Left lobe of liver (tissue), 2 donors: ENCODE data around the gene HDGFL2. TPM values are rescaled to one million over a fixed set of nuclear protein-coding genes. Genes with fewer than 3 reads are reported as not detected.
A peak's percentile ranks its signal among the peaks of the same experiment; 100 is the strongest.
"Not testable (repeated sequence)": the region's sequence is repeated elsewhere in the genome, so short reads cannot be mapped to it uniquely, and the experiment has no call there.

Experiments used
- ATAC-seq: fragments of 200-7000 bp; cut with Tn5 transposase; one replicate; pipeline ENCODE4 v1.9.1; 2020; ENCODE audit warnings: mild to moderate bottlenecking, moderate library complexity
- DNase-seq: peaks from one replicate; pipeline ENCODE4 v3.0.0-alpha.2; 2020; ENCODE audit warnings: low spot score
- total RNA-seq: library from RNA; stranded (reverse); gene quantifications from one replicate; pipeline ENCODE4 v1.2.1, GENCODE V29; 2021
- donor health status: DM: no; HTN: no; CAD: no; lungs with moderate emphysema.
- donor health status: DM: no; HTN: yes; CAD: no.

HDGFL2 gene
- total RNA-seq, 1 donor from 2014 or later, result 16.8 TPM

DNA sequence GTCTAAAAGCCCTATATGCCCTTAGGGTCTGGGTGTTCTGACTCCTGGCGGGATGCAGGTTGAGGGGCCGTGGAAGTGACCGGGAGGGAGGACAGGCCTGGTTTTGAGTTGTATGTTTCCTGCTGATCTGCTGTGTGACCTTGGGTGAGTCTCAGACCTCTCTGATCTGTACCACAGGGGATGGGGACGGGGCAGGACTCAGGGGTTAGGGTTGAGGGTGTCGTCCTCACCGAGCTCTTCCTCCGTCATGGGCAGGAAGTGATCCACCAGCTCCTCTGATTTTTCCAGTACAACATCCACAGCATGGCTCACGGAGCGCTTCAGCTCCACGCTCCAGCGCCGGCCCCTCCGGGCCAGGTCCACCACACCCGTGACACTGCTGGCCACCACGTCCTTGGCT lies 56.7 kb downstream of the HDGFL2 start:
- ATAC-seq, result no peak
- DNase-seq, result no peak

DNA sequence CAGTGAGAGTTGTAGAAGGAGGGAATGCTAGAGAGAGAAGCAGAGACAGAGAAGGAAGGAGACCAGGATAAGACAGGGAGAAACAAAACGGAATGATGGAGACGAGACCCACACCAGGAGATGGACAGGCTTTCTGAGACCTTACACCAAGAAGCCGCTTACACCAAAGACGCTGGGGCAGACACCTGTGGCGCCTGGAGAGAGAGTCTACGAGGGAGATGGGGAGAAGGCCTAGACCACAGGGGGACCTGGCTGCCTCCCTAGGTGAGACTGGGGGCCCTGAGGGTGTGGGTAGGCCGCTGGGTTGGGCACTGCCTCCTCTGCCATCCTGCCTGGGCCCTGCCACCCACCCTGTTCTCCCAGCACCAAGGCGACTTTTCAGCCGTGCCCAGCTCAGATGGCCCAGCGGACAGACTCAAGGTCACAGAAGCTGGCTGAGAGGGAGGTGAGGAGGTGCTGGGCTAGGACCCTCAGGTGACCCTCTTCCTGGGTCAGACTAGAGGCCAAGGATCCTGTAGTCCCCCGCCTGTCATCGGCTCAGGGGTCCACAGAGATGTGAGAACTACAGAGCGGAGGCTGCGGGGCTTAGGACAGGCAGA lies 57.9 kb downstream of the HDGFL2 start:
- DNase-seq (no peak), ATAC-seq (no peak)

DNA sequence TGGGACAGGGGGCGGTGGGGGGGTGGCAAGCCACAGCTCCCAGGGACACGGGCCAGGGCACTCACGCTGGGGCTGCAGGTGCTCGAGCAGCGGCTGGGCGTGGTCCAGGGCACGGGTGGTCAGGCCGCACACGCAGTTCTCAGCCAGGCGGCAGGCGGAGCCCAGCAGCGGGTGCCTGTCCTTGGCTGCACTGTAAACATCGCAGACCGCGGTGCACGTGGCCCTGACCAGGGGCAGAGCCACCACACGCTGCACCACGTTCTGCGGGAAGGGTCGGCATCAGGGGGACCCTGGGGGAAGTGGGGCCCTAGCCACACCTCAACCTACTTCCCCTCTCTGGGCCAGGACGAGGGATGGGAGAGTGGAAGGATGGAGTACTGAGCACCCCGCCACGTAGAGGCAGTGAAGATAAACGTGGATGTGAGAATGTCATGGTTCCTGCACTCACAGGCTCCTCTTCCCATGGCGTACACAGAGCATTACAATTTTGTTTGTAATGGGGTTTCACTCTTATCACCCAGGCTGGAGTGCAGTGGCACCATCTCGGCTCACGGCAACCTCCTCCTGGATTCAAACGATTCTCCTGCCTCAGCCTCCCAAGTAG lies 59.6 kb downstream of the HDGFL2 start:
- ATAC-seq (peak; percentile 49), DNase-seq (peak; percentile 78)

DNA sequence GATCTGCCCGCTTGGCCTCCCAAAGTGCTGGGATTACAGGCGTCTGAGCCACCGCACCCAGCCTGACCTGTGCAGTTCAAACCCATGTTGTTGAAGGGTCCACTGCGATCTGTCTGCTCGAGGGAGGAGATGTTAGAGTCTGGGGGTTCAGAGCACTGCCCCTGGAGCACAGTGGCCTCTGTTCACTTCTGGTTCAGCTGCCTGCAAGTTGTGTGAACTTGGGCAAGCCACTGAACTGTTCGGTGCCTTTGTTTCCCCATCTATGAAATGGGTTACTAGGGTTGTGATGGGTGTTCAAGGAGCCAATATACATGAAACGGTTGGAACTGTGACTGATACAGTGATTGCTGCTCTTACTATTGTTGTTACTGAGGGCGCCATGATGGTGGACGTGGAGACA lies 61.2 kb downstream of the HDGFL2 start:
- DNase-seq, result no peak

DNA sequence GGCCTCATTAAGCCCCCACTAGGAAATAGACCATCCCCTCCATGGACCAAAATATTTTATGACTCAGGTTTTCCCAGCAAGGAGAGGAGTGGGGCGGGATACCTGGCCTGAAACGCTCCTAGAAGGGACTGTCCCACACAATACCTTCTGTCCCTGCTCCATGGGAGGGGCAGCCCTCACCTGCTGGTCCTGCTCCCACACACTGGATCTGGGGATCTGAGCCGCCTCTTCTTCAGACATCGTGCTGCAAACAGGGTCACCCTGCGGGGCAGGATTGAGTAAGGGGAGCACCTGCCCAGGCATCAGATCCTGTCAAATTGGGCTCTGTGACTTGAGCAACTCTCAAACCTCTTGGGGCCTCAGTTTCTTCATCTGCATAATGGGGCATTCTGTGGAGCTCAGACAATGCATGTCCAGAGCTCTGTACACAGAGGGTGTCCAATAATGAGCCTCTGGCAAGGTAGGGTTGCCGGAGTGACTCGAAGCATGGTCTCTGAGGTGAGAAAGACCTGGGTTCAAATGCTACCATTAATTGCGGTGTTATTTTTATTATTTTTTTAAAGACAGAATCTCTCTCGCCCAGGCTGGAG lies 61.8 kb downstream of the HDGFL2 start:
- no peak for DNase-seq
- no peak for ATAC-seq

More for the DNA sequence above, 61.2 kb downstream of the HDGFL2 start:
- no peak for ATAC-seq

DNA sequence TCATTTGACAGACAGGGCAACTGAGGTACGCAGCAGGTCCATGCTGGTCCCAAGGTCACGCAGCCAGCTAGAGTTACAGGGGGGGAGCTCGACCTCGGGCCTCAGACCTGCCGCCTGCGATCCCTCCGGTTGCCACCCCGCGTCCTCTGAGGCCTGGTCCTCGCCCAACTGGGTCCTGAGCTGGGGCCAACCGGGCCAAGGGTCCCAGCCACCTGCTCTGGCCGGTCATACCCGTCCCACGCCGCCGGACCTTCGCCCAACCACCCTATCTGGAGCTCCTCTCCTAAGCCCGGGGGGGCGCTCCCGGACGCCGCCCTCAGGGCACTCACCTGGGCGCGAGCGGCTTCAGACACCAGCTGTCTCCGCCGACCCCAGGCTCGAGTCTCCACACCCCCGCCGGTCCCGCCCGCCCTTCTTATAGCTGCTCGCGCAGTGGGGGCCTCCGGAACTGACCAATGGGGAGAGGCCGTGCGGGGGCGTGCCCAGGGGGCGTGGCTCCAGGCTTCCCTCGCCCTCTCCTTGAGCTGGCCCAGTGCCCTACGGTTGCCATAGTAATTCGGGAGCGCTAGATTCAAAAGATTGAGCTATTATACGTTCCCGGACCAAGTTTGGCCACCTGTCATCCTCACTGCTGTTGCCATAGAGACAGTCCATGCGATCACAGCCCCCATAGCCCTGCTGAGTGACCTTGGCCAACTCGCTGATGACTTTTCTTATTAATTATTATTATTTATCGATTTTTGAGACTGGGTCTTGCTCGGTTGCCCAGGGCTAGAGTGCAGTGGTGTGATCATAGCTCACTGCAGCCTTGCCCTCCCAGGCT lies 63.0 kb downstream of the HDGFL2 start, which contains the start of gene PLIN5:
Gene PLIN5 (minus strand): TSS at position 389 of the 823 bp plus-strand sequence. CDS start 1,150 bp downstream, outside the sequence.
- peak; percentile 67 for ATAC-seq

DNA sequence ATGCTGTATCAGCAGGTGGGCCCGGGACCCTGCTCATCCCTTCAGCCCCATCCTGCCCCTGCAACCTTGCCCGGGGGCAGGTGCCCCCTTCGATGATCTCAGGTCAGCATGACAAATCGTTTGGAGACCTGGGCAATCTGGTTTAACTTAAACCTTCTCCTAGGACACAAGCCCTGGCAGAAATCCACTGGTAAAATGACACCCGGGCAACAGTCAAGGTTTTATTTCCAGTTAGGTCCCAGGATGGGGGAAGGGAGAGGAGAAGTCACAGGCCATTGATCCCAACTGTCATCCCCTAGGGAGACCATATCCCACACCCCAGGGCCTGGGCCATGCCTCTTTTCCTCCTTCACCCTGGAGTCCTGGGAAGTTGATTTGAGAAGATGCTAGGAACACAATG lies 64.7 kb downstream of the HDGFL2 start:
- ATAC-seq (peak; percentile 7), DNase-seq (peak; percentile 77)

More for the DNA sequence above, 63.0 kb downstream of the HDGFL2 start, which contains the start of gene PLIN5:
- peak; percentile 98 for DNase-seq

DNA sequence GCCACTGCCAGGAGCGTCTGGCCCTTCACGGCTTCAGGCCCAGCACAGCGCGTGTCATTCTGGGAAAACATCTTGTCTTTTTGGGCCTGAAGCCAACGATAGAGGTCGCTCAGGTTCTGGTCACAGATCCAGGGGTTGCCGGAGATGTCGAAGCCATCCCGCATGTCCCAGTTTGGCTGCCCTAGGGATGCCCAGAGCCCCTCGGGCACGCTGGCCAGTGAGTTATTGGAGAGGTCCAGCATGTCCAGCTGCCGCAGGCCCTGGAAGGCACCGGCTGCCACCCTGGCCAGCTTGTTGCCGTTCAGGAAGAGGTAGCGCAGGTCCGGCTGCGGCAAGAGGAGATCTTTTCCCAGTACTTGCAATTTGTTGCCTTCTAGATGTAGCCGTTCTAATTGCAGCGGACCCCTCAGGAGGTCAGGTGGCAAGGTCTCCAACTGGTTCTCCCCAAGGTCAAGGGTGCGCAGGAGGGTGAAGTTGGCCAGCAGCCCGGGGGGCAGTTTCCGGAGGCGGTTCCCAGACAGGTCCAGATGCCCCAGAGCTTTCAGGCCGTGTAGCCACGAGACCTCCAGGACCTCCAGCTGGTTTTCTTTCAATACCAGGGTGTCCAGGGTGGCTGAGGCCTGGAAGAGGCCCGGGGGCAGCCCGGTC lies 66.0 kb downstream of the HDGFL2 start:
- peak; percentile 76 for DNase-seq
- ATAC-seq, result peak; percentile 4

DNA sequence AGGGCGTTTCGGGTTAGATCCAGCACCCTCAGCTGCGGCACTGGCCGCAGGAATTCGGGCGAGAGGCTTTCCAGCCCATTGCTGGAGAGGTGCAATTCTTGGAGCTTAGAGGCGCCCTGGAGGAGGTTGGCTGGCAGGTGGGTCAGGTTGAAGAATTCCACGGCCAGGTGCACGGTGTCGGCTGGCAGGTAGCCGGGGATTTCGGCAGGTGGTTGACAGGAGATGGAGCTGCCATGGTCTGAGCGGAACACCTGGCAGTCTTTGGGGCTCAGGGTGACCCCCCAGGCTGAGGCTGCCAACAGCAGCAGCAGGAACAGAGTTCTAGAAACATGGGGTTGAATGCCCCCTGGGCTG lies 66.5 kb downstream of the HDGFL2 start:
- DNase-seq, result no peak
- ATAC-seq, result no peak

DNA sequence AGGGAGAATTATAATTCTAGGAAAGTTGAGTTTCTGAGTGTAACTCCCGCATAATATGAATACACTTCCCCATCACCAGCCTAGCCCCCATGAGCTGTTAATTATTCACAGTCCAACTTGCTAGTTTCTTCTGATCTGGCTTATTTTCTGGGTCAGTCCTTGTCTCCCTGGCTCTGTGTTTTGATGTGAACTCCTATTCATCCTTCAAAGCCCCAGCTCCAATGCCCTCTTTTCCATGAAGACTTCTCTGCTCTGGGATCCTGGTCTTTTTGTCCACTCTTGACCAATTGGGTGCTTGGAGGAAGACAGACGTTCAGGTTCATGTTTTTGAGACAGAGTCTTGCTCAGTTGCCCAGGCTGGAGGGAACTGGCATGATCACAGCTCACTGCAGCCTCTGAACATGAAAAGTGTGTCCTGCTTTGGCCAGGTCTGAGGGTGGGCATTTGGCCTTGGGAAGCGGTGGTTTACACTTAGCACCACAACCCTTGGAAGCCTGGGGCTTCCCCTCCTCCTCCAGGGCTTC lies 67.1 kb downstream of the HDGFL2 start:
- DNase-seq (no peak), ATAC-seq (no peak)

DNA sequence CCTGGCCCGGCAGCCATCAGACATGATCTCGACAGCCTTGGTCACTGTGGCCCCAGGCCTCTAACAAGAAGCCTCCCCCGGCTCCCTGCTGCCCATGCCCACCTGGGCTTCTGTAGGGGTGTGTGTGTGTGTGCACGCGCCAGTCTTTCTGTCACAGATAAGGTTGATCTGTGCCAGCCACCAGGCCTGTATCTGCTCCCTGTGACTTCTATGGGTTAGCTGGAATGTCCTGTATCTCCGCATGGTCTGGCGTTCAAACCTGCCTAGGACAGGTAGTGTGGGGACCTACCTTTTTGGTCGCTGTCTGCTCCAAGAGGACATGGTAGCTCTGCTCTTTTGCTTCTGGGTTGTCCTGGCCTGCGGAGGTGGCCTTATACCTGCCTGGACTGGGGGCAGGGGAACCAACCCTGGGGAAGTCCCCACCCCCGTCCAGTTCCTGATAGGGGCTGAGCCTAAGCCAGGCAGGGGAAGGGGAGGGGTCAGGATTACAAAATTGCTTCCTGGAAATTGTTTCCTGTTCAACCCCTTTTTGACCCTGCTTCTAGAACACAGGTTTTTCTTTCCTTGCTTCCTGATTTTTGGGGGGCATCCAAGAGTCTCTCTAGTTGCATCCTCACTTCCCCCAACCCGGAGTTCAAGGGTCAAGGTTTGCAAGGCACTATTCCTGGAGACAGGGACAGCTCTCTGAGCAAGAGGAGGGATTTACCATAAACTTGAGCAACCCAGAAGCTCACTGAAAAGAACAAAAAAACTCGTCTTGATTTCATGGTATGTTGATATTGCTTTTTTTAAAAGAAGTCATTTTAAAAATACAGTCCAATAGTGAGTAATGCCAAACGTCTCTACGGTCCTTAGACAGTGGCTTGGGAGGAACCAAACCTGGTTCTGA lies 67.8 kb downstream of the HDGFL2 start, which contains the start of gene LRG1:
Gene LRG1 (minus strand): TSS at position 344 of the 889 bp plus-strand sequence. CDS start 23 bp downstream, at position 321.
- DNase-seq (peak; percentile 96), ATAC-seq (peak; percentile 69)

DNA sequence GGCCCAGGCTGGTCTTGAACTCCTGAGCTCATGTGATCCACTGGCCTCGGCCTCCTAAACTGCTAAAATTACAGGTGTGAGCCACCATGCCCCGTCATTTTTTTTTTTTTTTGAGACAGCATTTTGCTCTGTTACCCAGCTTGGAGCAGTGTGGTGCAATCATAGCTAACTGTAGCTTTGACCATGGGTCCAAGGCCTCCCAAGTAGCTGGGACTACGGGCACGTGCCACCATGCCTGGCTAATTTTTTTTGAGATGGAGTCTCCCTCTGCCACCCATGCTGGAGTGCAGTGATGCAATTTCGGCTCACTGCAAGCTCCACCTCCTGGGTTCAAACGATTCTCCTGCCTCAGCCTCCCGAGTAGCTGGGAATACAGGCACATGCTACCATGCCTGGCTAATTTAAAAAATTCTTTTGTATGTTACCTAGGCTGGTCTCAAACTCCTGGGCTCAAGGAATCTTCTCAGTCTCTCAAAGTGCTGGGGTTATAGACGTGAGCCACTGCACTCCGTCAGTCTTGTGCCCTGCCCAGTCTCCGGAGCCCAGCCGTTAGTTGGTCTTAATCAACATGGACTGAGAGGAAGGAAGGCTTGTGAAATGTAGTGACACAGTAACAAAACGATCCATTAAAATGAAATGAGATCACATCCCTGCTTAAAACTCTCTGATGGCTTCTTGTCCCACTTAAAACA lies 69.2 kb downstream of the HDGFL2 start:
- DNase-seq (no peak), ATAC-seq (no peak)

DNA sequence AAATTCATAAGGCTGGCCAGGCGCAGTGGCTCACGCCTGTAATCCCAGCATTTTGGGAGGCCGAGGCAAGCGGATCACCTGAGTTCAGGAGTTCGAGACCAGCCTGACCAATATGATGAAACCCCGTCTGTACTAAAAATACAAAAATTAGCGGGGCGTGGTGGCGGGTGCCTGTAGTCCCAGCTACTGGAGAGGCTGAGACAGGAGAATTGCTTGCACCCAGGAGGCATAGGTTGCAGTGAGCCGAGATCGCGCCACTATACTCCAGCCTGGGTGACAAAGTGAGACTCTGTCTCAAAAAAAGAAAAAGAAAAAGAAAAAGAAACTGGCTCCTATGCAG lies 69.7 kb downstream of the HDGFL2 start:
- not testable (repeated sequence) for DNase-seq, ATAC-seq

DNA sequence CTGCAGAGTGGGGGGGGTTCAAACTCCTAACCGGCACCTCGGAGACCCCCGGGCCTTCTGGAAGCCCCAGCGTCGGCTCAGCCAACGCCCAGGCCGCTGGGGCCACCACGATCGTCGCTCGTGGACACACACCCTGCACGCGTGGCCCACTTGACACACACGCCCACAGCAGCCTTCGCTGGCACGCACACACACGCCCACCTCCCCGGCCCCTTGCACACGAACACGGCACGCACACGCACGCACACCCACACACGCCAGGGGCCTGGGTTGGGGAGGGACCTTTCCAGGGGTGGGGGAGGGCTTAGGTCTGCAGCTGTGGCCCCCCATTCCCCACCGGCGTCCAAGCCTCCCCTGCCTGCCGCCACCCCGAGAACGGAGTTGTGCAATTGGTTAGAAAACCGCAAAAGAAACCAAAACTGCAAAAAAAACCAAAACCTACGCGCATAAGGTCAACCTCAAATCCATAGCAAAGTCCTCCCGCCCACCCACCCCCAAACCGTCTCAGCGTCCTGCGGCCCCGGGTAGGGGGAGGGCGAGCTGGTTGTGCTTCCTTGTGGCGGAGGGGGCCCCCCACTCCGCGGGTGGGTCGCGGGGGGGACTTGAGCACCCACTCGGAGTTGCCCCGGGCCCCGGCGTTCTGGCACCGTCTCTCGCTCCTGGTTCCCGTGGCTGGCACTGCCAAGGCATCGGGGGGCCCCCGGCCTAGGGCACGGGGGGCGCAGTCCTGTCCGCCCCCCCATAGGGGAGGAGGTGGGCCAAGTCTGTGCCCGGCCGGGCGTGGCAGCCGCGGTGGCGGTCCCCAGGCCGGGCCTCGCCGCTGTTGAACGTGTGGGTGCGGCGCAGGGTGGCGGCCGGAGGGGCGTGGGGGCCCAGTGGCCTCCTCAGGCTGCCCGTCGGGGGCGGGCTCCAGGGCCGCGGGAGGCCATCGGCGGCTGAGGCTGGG lies 71.1 kb downstream of the HDGFL2 start:
- no peak for DNase-seq
- ATAC-seq, result no peak

DNA sequence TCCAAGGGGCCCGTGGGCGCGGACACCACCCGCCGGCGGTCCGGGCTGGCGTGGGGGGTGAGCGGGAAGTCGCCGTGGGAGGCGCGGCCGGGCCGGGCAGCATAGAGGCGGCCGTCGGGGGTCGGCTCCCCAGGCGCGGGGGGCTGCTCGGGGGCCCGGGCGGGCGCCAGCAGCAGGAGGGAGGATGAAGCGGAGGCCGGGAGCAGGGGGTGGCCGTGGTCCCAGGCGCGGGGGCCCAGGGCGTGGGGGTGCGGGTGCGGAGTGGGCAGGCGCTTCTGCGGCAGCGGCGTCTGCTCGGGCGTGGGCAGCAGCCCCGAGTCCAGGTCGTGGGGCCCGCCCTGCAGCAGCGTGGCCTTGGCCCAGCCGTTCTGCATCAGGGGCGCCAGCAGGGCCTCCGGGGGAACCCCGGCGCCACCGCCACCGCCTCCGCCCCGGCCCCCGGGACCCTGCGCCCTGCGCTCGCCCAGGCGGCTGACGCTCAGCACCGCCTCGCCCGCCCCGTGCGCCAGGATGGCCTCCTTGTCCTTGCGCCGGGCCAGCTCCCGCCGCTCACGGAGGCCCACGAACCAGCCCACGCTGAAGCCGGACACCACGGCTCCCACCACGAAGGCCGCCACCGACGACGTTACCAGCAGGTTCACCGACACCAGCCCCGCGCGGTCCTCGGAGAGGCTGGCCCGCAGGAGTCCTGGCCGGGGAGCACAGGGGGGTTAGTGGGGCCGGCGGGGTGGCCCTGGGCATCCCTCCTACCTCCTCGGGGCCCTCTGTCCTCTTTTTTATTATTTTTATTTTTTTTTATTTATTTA lies 71.9 kb downstream of the HDGFL2 start:
- no peak for DNase-seq
- no peak for ATAC-seq

DNA sequence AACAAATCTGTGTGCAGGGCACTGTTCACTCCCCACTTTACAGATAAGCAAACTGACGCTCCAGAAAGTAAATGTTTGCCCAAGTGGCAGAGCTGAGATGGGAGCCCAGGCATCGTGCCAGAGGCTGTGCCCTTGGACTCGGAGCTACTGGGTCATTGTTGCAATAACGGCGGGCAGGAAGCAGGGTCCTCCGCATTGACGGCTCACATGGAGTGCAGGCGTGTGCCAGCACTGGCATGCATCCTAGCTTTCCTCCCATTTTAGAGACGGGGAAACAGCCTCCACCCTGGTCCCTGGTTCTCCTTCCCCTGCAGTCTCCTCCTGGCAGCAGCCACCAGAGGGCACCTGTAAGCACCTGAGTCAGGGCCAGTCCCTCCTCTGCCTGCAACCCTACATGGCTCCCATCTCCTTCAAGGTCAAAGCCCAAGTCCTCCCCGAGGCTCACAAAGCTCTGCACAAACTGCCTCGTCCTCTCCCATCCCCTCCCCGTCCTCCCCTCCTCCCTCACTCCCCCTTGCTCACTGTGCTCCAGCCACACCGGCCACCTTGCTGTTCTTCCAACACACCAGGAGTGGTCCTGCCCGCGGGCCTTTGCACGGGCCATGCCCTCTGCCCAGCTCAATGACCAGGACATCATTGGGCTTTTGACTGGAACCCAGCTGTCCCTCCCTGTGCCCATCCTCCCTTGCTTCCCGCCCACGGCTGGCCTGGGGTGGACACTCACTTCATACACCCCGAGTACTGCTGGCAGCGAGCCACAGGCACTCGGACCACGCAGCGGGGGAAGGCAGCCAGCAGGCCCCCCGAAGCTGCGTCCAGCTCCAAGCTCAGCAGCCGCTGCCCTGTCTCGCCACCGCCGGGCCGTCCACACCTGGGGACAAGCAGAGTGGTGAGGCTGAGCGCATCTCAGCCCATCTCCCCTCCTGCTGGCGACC lies 75.5 kb downstream of the HDGFL2 start:
- ATAC-seq (peak; percentile 85), DNase-seq (peak; percentile 93)
